ENCODE results near the gene PPFIBP2. TPM values are rescaled to one million over a fixed set of nuclear protein-coding genes. Genes with fewer than 3 reads are reported as not detected.

PPFIBP2 gene
- total and polyA plus RNA-seq, 10 donors: 17.2 to 75.1 (median 40.4) TPM

- Histone ChIP-seq H3K4me3 (no peak overlapping the region), H3K9me3 (no peaks in the 10 kb centered on the region), H3K27ac (no peak overlapping the region), H3K27me3 (replicated peaks in 1 of 7) (peaks cover 0 to 57% (median 4%) of the 10 kb centered on the region in 7 donors), H3K4me1 (peaks cover 3 to 57% (median 36%) of the 10 kb centered on the region in 6 donors), H3K36me3 (no peaks in the 10 kb centered on the region)
- intact Hi-C loops (cut with DNase I; ENCODE audit: low total_unique reads): no loop called here
- DNase-seq: no peak
- TF ChIP-seq POLR2A (IDR thresholded peaks at IDR 0.05) (no peak), POLR2AphosphoS5 (IDR thresholded peaks at IDR 0.05) (no peak), CTCF (IDR thresholded peaks at IDR 0.05 in 8 of 11, conservative IDR thresholded peaks at IDR 0.05 in 3 of 11) (no peak)
- WGBS, 5 donors: 74 to 81% (median 79%) methylated on average over 8 of the region's 8 CpGs
These were observed 19.6 kb downstream of the PPFIBP2 start for GRCh38 chr11:7533199-7534041.

- TF ChIP-seq CTCF (IDR thresholded peaks at IDR 0.05 in 8 of 11, conservative IDR thresholded peaks at IDR 0.05 in 3 of 11) (no peak), POLR2A (IDR thresholded peaks at IDR 0.05) (no peak), POLR2AphosphoS5 (IDR thresholded peaks at IDR 0.05) (no peak)
- no peaks in the 10 kb centered on the region for H3K36me3 ChIP-seq
- no peak overlapping the region for H3K4me3 ChIP-seq
- peaks cover 0 to 57% (median 4%) of the 10 kb centered on the region in 7 donors for H3K27me3 ChIP-seq (replicated peaks in 1 of 7)
- H3K27ac ChIP-seq: no peak overlapping the region
- H3K4me1 ChIP-seq: peaks cover 3 to 56% (median 36%) of the 10 kb centered on the region in 6 donors
- intact Hi-C loops (cut with DNase I; ENCODE audit: low total_unique reads): no loop called here
- DNase-seq: no peak
- no peaks in the 10 kb centered on the region for H3K9me3 ChIP-seq
These were observed 20.2 kb downstream of the PPFIBP2 start for GRCh38 chr11:7534042-7534378.

GRCh38 chr11:7536100-7536499 lies 22.3 kb downstream of the PPFIBP2 start:
- H3K4me3 ChIP-seq: no peak overlapping the region
- no peak for DNase-seq
- H3K36me3 ChIP-seq: no peaks in the 10 kb centered on the region
- H3K27ac ChIP-seq: no peak overlapping the region
- TF ChIP-seq CTCF (IDR thresholded peaks at IDR 0.05 in 8 of 11, conservative IDR thresholded peaks at IDR 0.05 in 3 of 11): peak in 2 of 11 experiments; percentile 14 to 17
- TF ChIP-seq POLR2AphosphoS5 (IDR thresholded peaks at IDR 0.05): no peak
- TF ChIP-seq POLR2A (IDR thresholded peaks at IDR 0.05): no peak
- H3K9me3 ChIP-seq: no peaks in the 10 kb centered on the region
- H3K4me1 ChIP-seq: peaks cover 3 to 48% (median 29%) of the 10 kb centered on the region in 6 donors
- peaks cover 0 to 67% (median 4%) of the 10 kb centered on the region in 7 donors for H3K27me3 ChIP-seq (replicated peaks in 1 of 7)
- 26 to 43% (median 39%) methylated on average over 8 of the region's 8 CpGs for WGBS, 5 donors
- intact Hi-C loops (cut with DNase I; ENCODE audit: low total_unique reads): no loop called here

GRCh38 chr11:7537265-7537664 lies 23.5 kb downstream of the PPFIBP2 start:
- Histone ChIP-seq H3K36me3 (no peaks in the 10 kb centered on the region), H3K27me3 (replicated peaks in 1 of 7) (peaks cover 0 to 58% (median 3%) of the 10 kb centered on the region in 7 donors), H3K4me1 (peaks cover 3 to 44% (median 26%) of the 10 kb centered on the region in 6 donors), H3K9me3 (no peaks in the 10 kb centered on the region), H3K27ac (no peak overlapping the region), H3K4me3 (no peak overlapping the region)
- TF ChIP-seq CTCF (IDR thresholded peaks at IDR 0.05 in 8 of 11, conservative IDR thresholded peaks at IDR 0.05 in 3 of 11): no peak
- TF ChIP-seq POLR2A (IDR thresholded peaks at IDR 0.05): no peak
- TF ChIP-seq POLR2AphosphoS5 (IDR thresholded peaks at IDR 0.05): no peak
- DNase-seq: no peak
- WGBS, 5 donors: 80 to 91% (median 81%) methylated on average over 6 of the region's 6 CpGs
- intact Hi-C loops (cut with DNase I; ENCODE audit: low total_unique reads): no loop called here
